NCI-H748 treated with DMSO at 0.1 percent for 48 hours (cell line): Measurements from ENCODE around the gene ANKS4B.
"Not testable (repeated sequence)": the region's sequence is repeated elsewhere in the genome, so short reads cannot be mapped to it uniquely, and the experiment has no call there.

Experiments
- DNase-seq: peaks from one replicate; lab custom pipeline; 2025; lab: John Stamatoyannopoulos, UW

ANKS4B gene

DNA sequence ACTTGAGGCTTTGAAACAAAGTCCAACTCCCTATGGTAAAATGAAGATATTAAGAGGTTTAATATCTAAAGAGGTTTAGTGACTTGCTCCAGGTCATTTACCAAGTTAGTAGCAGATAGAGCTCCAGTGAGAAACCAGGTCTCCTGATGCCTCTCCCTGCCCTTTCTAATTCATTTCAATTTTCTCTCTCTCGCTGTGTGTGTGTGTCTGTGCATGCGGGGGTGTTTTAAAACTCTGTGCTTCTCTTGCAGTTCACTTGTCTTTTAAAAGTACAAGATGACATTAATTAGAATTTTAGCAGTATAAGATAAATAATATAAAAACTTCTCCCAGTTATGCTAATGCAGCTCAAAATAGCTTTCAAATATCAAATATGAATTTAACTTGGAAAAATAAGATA is 13.9 kb upstream of the ANKS4B start:
- no peak for DNase-seq

DNA sequence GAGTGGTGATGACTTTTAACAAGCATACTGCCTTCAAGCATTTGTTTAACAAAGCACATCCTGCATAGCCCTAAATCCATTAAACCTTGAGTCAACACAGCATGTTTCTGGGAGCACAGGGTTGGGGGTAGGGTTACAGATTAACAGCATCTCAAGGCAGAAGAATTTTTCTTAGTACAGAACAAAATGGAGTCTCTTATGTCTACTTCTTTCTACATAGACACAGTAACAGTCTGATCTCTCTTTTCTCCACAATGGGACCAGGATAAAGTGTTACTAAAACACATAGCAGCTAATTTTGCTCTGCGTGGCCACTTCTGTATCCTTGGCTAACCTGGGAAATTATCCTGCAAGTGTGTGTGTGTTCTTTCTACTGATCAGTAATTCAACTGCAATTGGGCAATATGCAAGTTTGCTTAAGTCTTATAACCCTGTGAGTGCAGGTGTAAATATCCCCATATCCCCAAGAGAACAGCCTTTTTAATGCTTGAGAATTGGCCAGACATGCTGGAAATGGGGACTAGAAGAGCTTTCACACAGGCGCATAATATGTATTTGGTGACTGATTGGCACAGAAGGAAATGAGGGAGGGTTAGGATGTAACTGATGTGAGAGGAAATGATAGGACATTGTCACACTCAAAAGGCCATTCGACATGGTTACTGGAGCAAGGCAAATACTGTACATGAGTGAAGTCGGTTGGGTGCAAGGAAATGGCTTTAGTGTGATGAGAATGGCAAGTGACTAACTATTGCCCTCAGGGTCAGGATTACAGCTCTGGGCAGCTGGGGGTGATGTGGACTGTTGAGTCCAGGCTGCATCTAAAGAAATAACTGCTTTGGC is 10.8 kb upstream of the ANKS4B start:
- DNase-seq = peak; percentile 21

DNA sequence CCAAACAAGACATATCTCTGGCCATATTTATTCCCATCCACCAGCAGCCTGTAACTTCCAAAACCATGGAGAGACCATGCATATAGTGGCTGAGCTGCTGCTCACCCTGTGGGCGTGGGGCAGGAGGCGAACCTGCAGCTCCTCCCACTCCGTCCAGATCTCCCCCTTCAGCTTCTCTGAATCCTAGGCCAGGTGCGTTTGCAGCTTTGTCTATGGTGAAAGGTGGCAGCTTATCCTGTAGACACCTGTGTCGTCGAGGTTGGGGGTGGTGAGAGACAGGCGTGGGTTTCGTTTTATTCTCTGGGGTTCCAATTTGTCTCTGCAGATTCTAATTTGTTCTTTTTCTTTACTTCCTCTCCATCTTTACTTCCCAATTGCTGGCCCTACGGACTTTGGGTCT is 9.7 kb upstream of the ANKS4B start:
- no peak for DNase-seq

DNA sequence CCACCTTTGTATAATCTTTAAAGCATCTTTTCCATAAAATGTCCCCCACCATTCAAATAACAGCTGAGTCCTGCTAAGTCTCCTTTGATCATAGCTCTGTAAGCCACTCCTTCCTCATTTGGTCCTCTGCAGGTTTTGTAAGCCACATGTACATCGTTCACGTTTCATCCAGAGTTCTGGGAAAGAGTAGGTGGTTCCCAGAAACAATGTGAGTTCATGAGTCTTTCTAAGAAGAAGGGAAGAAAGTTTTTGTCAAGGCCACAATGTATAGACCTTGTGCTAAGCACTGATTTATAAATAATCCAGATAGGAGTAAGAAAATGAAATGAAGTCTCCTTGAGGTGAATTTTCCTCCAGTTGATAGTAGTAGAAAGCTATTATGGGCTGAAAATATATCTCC is 8.7 kb upstream of the ANKS4B start:
- DNase-seq = no peak

DNA sequence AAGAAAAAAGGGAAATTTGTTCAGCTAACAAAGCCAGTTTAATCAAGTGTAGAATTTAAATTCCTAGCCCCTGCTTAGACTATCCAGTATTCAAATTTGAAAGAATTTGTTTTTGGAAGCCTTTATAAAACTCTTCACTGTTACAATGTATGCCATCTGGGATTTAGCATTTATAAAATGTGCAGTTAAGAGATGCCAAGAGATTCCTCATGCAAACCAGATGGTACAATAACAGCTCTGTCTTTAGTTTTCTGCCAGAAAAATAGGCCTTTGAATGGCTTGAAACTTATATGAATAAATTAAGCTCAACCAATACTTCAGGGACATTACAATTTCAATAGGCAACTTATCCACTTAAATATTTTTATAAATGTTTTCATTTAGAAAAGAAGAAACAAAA is 6.8 kb upstream of the ANKS4B start:
- no peak for DNase-seq

DNA sequence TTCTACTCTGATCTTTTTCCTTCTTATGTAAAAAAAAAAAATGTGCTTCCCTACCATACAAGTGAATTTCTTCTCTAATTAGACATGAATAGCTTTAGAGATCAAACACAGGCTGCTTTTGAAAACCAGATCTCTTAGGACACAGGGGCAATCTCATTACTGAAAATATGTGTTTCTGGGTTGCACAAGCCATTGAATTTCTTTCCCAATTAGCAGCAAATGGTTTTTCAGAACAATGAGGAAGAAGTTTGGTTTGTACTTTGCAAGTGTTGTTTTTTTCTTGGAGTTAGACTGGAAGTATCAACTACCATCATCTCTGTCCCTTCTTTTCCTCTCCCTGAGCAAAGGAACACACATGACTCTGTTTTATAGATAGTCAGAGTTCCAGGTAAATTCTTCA is 5.6 kb upstream of the ANKS4B start:
- DNase-seq = no peak

DNA sequence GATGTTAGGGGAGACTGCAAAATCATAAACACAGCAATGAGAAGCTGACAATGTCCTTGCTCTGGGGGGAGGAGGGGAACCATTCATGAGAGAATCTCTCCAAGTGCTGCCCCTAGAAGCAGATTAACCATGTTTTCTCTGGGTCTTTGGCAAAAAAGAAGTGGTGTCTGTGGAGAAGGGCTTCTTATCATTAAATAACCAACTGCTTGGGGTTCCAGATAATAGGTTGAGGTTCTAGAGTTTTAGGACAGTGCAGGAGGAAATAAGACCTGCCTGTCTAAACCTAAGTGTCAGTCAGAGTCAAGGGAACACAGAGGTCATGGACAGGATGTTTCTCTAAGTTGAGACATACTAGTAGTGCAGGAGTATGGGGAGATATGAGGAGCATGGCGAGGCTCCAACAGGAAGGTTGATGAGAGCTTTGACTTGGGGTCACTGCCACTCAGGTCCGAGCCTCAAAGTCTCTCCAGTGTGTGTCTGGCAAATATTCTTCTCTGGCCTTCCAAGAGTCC is 5.1 kb upstream of the ANKS4B start:
- no peak for DNase-seq

DNA sequence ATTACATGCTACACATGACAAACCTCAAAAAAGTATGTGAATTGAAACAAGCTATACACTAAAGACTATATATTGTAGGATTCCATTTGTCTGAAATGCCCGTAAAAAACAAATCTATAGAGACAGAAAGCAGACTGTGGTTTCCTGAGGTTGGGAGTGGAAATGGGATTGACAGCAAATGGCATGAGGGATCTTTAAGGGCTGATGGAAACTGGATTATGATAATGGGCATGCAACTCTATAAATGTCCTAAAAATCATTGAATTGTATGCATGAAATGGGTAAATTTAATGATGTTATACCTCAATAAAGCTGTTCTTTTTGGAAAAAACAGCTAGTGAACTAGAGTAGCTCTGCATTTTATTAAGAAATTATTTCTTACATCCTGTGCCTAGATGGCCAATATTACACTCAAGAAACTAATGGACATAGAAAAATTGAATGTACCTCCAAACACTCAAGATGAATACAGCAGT is 416 bp upstream of the ANKS4B start:
- DNase-seq = no peak

DNA sequence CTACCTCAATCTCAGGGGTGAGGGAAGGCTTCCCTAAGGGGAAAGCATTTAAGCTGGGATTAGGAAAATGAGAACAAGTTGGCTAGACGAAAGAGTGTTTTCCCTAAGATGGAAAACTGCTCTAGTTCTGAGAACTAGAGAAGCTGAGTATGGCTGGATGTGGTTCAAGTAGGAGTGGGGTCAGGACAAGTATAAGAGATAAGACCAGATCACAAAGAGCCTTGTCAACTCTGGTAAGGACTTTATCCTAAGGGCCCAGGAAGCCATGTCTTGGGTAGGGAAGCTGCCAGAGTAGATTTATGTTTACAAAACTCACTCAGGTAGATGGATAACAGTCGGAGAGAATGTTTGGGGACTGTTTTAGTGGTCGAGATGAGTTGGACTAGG is 1.7 kb downstream of the ANKS4B start:
- no peak for DNase-seq

DNA sequence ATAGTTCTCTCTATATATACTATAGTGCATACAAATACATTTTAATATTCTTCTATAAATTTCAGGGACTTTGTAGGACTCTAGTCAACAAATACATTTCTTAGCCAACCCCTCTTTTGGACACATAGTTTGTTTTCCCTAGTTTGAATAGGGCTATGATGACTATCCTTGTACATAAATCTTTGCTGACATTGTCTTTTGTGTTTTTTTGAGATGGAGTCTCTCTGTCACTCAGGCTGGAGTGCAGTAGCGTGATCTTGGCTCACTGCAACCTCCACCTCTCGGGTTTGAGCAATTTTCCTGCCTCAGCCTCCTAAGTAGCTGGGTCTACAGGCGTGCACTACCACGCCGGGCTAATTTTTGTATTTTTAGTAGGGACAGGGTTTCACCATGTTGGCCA is 3.3 kb downstream of the ANKS4B start:
- no peak for DNase-seq

DNA sequence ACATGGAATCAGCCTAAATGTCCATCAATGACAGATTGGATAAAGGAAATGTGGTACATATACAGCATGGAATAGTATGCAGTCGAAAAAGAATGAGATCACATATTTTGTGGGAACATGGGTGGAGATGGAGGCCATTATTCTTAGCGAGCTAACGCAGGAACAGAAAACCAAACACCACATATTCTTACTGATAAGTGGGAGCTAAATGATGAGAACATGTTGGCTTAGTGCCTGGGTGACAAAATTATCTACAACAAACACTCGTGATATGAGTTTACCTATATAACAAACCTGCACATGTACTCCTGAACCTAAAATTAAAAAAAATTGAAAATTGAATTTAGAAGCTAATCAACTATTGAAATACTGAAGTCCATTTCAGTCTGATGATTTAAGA is 6.1 kb downstream of the ANKS4B start:
- no peak for DNase-seq

DNA sequence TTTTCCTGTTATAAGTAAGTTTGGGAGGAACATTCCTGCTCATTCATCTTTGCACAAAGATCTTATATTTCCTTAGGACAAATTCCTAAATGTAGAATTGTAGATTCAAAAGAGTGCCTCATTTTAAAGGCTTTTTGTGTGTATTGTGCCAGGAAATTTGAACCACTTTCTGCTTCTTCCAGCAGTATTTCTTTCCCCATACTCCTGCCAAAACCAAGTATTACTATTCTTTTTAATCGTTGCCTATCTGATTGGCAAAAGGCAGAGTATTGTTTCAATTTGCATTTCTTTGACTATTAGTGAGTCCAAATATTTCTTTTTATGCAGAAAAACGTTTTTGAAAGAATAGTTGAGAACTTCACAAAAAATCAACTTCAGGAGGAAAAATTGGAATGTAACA is 9.3 kb downstream of the ANKS4B start:
- DNase-seq = no peak

DNA sequence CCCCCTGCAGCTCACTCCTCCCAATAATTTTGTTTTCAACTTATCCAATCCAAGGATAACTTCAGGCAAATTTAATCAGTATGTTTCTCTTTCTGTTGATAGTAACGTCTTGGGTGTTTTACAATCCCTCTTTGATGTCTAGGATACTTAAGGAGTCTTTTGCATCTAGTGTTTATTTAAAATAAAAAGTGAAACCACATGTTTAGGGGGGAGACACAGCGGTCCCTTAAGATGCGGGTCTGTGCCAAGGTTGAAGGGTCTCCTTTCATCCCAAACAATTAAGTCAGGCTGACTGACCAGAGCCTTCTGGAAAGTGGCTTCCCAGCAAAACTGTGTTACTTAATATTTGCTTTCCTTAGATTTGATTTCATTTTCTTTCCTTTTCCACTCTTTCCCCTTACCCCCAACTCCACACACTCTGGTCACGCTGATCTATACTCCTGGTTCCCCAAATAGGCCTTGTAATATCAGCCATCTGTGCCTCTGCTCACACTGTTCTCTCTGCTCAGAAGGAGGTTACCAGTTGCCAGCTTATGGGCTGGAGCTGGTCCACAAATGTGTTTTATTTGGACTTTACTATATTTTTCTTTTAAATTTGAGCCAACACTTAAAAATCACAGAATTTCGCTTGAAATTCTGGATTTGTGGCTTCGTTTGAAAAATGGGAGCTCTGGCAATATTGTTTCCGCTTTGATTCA is 11.2 kb downstream of the ANKS4B start:
- DNase-seq = no peak

DNA sequence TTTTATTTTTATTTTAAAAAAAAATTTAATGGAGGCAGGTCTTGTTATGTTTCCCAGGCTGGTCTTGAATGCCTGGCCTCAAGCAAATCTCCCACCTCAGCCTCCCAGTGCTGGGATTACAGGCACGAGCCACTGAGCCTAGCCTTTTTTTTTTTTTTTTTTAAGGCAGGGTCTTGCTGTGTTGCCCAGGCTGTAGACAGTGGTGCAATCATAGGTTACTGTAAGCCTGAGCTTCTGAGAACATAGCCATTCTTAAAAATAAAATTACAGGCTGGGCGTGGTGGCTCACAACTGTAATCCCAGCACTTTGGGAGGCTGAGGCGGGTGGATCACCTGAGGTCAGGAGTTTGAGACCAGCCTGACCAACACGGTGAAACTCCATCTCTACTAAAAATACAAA is 14.7 kb downstream of the ANKS4B start:
- DNase-seq = not testable (repeated sequence)

DNA sequence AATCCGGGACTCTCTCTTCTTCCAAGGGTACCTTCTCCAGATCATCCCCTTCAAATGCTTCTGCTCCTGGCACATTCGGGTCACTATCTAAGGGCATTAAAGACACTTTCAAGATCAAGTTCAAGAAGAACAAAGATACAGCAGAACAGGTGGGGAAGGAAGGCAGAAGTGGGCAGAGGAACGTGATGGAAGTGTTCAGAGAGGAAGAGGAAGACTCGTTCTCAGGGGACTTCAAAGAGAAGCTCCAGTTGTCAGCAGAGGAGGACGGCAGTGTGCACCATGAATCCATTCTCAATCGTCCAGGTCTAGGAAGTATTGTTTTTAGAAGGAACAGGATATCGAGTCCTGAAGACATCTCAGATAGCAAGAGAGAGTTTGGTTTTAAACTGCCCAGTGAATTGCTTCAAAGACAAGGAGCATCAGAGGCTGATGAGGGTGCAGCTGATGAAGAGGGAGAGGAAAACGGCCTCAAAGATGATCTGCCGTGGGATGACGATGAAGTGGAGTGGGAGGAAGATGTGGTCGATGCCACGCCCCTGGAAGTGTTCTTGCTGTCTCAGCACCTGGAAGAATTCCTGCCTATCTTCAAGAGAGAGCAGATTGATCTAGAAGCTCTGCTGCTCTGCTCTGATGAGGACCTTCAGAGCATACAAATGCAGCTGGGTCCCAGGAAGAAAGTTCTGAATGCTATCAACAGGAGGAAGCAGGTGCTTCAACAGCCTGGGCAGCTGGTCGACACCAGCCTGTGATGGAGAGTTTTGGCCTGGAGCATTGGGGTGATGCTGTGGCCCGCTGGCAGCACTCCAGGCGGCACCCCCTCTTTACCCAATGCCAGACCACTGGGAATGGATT is 16.8 kb downstream of the ANKS4B start:
- no peak for DNase-seq

DNA sequence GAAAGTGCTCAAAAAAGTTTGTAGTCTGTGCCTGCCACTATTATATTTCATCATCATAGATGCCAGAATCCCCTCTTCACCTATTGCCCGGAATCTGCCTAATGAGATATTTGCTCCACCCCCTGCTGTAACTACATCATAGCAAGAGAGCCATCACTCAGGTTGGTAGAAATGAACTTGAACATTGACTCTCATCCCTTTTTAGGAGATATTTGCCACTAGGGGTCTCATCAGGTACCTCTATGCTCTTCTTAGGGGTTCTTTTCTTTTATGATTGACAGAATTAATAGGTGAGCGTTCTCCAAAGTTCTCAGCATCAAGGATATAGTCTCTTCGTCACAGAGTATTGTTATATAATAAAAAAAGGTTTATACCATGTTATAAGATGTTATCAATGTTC is 20.0 kb downstream of the ANKS4B start:
- DNase-seq = no peak

DNA sequence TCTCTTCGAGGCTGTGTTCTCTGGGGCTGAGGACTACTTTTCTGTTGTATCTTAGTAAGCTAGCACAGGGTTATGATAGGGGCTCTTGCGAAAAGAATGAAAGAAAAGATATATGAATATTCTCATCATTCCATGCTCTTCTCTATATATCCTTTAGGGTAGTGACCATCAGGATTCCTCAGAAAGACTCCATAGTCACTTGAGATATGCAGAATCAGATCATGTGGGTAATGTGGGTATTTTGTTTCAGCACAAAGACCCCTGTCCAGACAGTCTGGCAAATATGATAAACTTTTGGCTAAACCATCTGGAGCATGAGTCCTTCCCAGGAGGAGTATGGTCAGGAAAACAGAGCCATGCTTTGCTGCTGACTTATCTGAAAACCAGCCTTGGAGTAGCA is 23.1 kb downstream of the ANKS4B start:
- DNase-seq = no peak

DNA sequence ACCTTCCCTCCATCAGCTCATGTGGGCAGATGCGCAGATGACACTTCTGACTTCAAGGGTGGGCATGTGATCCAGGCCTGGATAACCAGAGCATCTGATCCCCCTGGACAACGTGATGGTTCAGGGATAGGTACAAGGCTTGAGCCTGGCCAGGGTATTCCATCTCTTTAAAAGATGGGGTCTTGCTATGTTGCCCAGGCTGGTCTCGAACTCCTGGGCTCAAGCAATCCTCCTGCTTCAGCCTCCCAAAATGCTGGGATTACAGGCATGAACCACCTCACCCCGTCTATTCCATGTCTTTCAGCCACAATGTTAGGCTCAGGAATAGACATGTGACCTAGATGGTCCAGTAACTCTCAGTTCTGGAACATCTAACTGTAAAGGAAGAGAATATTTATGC is 23.8 kb downstream of the ANKS4B start:
- DNase-seq = no peak

DNA sequence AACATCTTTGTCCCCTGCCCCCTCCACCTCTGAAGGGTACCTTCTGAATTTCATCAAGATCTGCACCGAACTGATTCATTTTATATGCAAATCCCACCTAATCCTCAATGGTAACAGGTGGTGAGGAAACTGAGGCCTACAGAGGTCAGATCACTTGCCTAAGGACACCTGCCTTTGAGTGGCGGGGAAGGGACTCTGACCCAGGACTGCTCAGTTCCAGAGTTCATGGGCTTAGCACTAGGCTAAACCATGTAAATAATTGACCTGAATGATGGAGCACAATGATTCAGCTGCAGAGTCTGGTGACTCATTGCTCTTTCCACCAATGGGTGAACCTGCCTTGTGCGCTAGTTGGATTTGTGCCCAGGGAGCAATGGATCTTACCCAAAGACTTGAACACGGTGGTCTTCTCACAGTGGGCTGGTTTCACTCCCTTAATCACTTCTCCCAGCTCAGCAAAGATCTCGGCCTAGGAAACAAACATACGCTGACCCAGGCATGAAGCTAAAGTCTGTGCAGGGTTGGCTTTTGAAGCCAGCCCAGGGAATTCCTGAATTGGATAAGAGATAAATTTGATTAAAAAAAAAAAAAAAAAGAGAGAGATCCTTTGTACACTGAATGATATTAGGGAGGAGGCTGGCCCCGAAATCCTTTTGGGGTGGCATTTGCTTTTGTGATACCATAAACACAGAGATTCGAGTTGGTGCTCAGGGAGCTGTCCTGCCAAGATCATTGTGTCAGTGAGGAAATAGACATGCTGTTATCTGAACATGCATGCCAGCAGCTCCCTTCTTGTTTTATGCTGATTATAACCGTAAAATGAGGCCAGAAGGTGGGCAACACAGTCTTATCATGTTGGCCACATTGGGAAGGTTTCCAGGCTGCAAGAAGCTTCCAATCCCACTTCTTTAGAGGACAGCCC is 27.6 kb downstream of the ANKS4B start:
- no peak for DNase-seq

DNA sequence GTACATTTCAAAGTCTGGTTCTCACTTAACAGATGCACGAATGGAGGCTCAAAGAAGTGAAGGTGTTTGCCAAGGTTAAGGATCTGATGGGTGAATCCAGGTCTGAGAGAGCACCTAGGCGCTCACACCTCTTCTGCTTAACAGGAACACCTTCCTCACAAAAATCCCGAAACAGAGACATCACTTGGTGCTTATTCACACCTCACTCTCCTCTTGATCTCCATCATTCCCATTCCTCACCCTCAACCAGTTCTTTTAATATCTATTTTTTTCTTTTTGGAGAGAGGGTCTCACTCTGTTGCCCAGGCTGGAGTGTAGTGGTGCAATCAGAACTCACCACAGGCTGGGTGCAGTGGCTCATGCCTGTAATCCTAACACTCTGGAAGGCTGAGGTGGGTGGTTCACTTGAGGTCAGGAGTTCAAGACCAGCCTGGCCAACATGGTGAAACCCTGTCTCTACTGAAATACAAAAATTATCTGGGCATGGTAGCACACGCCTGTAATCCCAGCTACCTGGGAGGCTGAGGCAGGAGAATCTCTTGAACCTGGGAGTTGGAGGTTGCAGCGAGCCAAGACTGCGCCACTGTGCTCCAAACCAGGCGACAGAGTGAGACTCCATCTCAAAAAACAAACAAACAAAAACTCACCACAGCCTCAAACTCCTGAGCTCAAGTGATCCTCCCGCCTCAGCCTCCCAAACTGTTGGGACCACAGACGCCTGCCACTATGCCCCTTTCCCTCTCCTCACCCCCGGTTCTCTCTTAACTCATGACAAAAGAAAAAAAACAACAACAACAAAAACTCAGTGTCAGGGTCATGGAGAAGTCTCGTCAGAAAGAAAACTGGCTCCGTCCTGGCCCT is 29.5 kb downstream of the ANKS4B start:
- DNase-seq = no peak
